Measurements from ENCODE around the gene OSBPL3.

DNA sequence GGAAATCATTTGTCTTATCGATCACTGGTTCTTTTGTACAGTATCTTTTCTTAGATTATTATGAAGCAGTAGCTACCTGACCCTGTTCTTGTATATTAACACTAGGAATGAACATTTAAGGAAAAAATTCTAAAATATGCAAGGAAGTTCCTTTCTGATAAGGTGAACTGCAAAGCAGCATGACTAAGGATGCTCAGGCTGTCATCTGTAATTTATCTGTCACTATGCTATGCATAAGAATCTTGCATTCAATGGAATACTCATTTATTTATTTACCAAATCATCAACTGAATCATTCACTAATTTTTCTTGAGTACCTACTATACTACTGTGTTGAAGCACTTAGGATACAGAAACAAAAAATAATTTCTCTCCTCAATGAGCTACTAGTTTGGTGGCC, 228.5 kb downstream of the OSBPL3 start:
- TF ChIP-seq CTCF (IDR thresholded peaks at IDR 0.05) (no peak), SIN3A (IDR thresholded peaks at IDR 0.05; ENCODE audit: borderline replicate concordance, insufficient read depth, low read depth, low read length) (no peak), TCF7L2 (IDR thresholded peaks at IDR 0.05; ENCODE audit: low read depth, low read length) (no peak), REST (IDR thresholded peaks at IDR 0.05; ENCODE audit: insufficient read depth in 1 of 2, low read depth in 2 of 2, low read length in 1 of 2) (no peak), POLR2AphosphoS5 (IDR thresholded peaks at IDR 0.05; ENCODE audit: low read depth, low read length) (no peak)

Data from Panc1 (cell line).